Caco-2 (cell line): ENCODE results near the gene CLEC1B. TPM values are rescaled to one million over a fixed set of nuclear protein-coding genes. Genes with fewer than 3 reads are reported as not detected.
A peak's percentile ranks its signal among the peaks of the same experiment; 100 is the strongest.

ENCODE experiments used
- Bru-seq: library from RNA; stranded (reverse); fragments of 400-500 nt; gene quantifications from one replicate; lab custom pipeline; 2021; lab: Mats Ljungman, UMichigan
- BruChase-seq, 2 experiments: library from RNA; stranded (reverse); fragments of 400-500 nt; gene quantifications; one replicate each; lab custom pipeline; 2021; lab: Mats Ljungman, UMichigan
- BruUV-seq: library from RNA; stranded (reverse); fragments of 400-500 nt; replicated peaks from 2 replicates; lab custom pipeline; 2021; lab: Mats Ljungman, UMichigan
- CTCF ChIA-PET: fragments of 300-600 bp; sonication (Branson Sonifier 250); formaldehyde crosslinking; loops from one replicate; lab custom pipeline; 2022; ENCODE audit warnings: antibody characterized with exemption; lab: Charles Lee
- POLR2A ChIA-PET: fragments of 300-600 bp; sonication (Branson Sonifier 250); formaldehyde crosslinking; loops from one replicate; lab custom pipeline; 2022; ENCODE audit warnings: antibody characterized with exemption; lab: Charles Lee
- DNase-seq, 2 experiments: peaks; one replicate each; pipeline versions ENCODE4 v3.0.0 to v3.0.0-alpha.2; 2020 to 2022
- H3K27me3 ChIP-seq: replicated peaks from 2 replicates; pipeline ENCODE4 v1.6.0; 2011; ENCODE audit warnings: low read length; ENCODE audit not compliant: control insufficient read depth, insufficient read depth
- H3K36me3 ChIP-seq: 2 replicates; pipeline ENCODE4 v1.5.1; 2011; ENCODE audit warnings: low read length; ENCODE audit not compliant: control insufficient read depth, insufficient read depth
- H3K4me1 ChIP-seq: fragments of 250-450 bp; sonication (Bioruptor Pico); 2 replicates; pipeline ENCODE4 v1.5.1; 2020; ENCODE audit warnings: mild to moderate bottlenecking
- H3K4me3 ChIP-seq: 2 replicates; pipeline ENCODE4 v1.5.1; 2011; ENCODE audit warnings: low read depth, mild to moderate bottlenecking, control low read depth, low read length
- H3K9me3 ChIP-seq: fragments of 250-450 bp; sonication (Bioruptor Pico); 2 replicates; pipeline ENCODE4 v1.5.1; 2020; ENCODE audit warnings: mild to moderate bottlenecking, moderate library complexity
- H3K27ac Mint-ChIP-seq: one replicate; pipeline ENCODE4 v1.8.0; 2022; ENCODE audit warnings: mixed read lengths; ENCODE audit not compliant: unreplicated experiment
- H3K27me3 Mint-ChIP-seq: one replicate; pipeline ENCODE4 v1.8.0; 2022; ENCODE audit warnings: mixed read lengths; ENCODE audit not compliant: insufficient read depth, unreplicated experiment
- H3K36me3 Mint-ChIP-seq: one replicate; pipeline ENCODE4 v1.8.0; 2022; ENCODE audit warnings: mild to moderate bottlenecking, mixed read lengths; ENCODE audit not compliant: insufficient read depth, unreplicated experiment
- H3K4me1 Mint-ChIP-seq: one replicate; pipeline ENCODE4 v1.8.0; 2022; ENCODE audit warnings: low read depth, mixed read lengths; ENCODE audit not compliant: unreplicated experiment
- H3K4me3 Mint-ChIP-seq: one replicate; pipeline ENCODE4 v1.8.0; 2022; ENCODE audit warnings: mild to moderate bottlenecking, moderate library complexity, mixed read lengths; ENCODE audit not compliant: unreplicated experiment
- H3K9me3 Mint-ChIP-seq: one replicate; pipeline ENCODE4 v1.8.0; 2022; ENCODE audit warnings: mixed read lengths; ENCODE audit not compliant: unreplicated experiment
- CTCF ChIP-seq, 2 experiments: fragments of 200-600 bp in 1 of 2; IDR thresholded peaks; 1 replicate in 1 of 2; 2 replicates in 1 of 2; pipeline versions ENCODE4 v1.5.1 to v1.8.0; 2011 to 2022; ENCODE audit warnings: antibody characterized with exemption in 1 of 2, control low read depth in 1 of 2, inconsistent platforms in 1 of 2, low read depth in 1 of 2, low read length in 1 of 2, mild to moderate bottlenecking in 1 of 2, moderate library complexity in 1 of 2; ENCODE audit not compliant: insufficient read depth in 1 of 2, severe bottlenecking in 1 of 2, unreplicated experiment in 1 of 2
- intact Hi-C: fragments of 100-400 bp; cut with micrococcal nuclease; formaldehyde crosslinking; loops from one replicate; pipeline ENCODE4 v1.10.0; 2022; ENCODE audit not compliant: unreplicated experiment
- long read RNA-seq: library from polyadenylated mRNA; stranded (forward); transcript quantifications from one replicate; pipeline ENCODE4 v2.0.0, GENCODE V29; 2022
- total RNA-seq: library from RNA; stranded (reverse); gene quantifications from 2 replicates; pipeline ENCODE4 v1.2.3, GENCODE V29; 2022

CLEC1B gene
- total RNA-seq (not detected in 2 replicates), Bru-seq, nascent RNA (not detected), BruChase-seq, experiment 1, labeled RNA remaining after a 2-hour chase (percentile 2 among the genes with signal in this experiment), BruChase-seq, experiment 2, labeled RNA remaining after a 6-hour chase (percentile 10 among the genes with signal in this experiment)
- long read RNA-seq = 0 reads

- POLR2A ChIA-PET = no interaction called here
- Histone ChIP-seq H3K4me1 (peaks cover 3% of the 10 kb centered on the region; the same call in 1 of the 2 replicates), H3K4me3 (no peak within 1 kb of the TSS), H3K9me3 (no peaks in the 10 kb centered on the region), H3K36me3 (no peaks in the 10 kb centered on the region), H3K27me3 (no peaks in the 10 kb centered on the region; the same call in 1 of the 2 replicates)
- CTCF ChIA-PET = interaction anchor here (4.2 kb wide), 1 partner anchor 11 kb away, joined by 18 read pairs; no protein-coding TSS in a partner anchor
- no peaks in the 10 kb centered on the region for H3K9me3 Mint-ChIP-seq
- no peak within 1 kb of the TSS for H3K27ac Mint-ChIP-seq
- no peak within 1 kb of the TSS for H3K4me3 Mint-ChIP-seq
- TF ChIP-seq CTCF (IDR thresholded peaks at IDR 0.05; ENCODE audit: insufficient read depth in 1 of 2, low read depth in 1 of 2, low read length in 1 of 2, severe bottlenecking in 1 of 2, unreplicated experiment in 1 of 2) = no peak
- no peak for DNase-seq
- H3K4me1 Mint-ChIP-seq = no peaks in the 10 kb centered on the region
- intact Hi-C loops = loop anchor here (1.0 kb wide), 1 partner anchor 40 kb away; no protein-coding TSS in a partner anchor
- BruUV-seq = no TSS peak
- H3K36me3 Mint-ChIP-seq = no peaks in the 10 kb centered on the region
- peaks cover 15% of the 10 kb centered on the region for H3K27me3 Mint-ChIP-seq
Observed at GRCh38 chr12:9999016-9999415, at the start of gene CLEC1B. TSS of gene CLEC1B (minus strand) at chr12:9999121. CDS start at chr12:9999100, 21 bp downstream.

GRCh38 chr12:10048526-10048925 is 49.6 kb upstream of the CLEC1B start:
- Histone ChIP-seq H3K4me3 (no peak overlapping the region), H3K36me3 (no peaks in the 10 kb centered on the region), H3K27me3 (no peaks in the 10 kb centered on the region), H3K9me3 (no peaks in the 10 kb centered on the region), H3K4me1 (no peaks in the 10 kb centered on the region)
- no peaks in the 10 kb centered on the region for H3K36me3 Mint-ChIP-seq
- no peaks in the 10 kb centered on the region for H3K4me1 Mint-ChIP-seq
- H3K27ac Mint-ChIP-seq = no peak overlapping the region
- H3K4me3 Mint-ChIP-seq = no peak overlapping the region
- intact Hi-C loops = no loop called here
- TF ChIP-seq CTCF (IDR thresholded peaks at IDR 0.05; ENCODE audit: insufficient read depth in 1 of 2, low read depth in 1 of 2, low read length in 1 of 2, severe bottlenecking in 1 of 2, unreplicated experiment in 1 of 2) = no peak
- POLR2A ChIA-PET = no interaction called here
- CTCF ChIA-PET = no interaction called here
- DNase-seq = no peak
- no TSS peak for BruUV-seq
- no peaks in the 10 kb centered on the region for H3K9me3 Mint-ChIP-seq
- peaks cover 31% of the 10 kb centered on the region for H3K27me3 Mint-ChIP-seq

DNA sequence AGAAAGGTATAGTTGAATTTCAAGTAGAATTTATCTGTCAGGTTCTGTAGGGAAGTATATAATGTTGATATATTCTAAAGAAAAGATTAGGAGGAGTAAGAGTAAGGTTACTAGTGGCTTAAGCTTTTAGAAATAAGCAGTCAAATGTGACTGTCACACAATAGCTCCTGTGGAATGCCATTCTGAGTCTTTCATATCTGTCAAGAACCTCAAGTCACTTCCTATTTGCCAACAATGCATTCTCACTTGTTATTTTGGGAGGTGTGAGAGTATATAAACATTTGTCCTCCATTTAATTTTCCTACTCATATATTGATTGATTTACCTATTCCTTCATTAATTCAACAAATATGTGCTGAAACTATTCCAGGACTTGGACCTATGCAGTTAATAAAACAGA is 43.2 kb upstream of the CLEC1B start:
- no peak for DNase-seq
- Mint-ChIP-seq H3K9me3 (no peaks in the 10 kb centered on the region), H3K4me3 (no peak overlapping the region), H3K36me3 (no peaks in the 10 kb centered on the region), H3K4me1 (no peaks in the 10 kb centered on the region), H3K27ac (no peak overlapping the region), H3K27me3 (peaks cover 26% of the 10 kb centered on the region)
- ChIA-PET POLR2A (no interaction called here), CTCF (no interaction called here)
- Histone ChIP-seq H3K36me3 (no peaks in the 10 kb centered on the region), H3K4me3 (no peak overlapping the region), H3K4me1 (no peaks in the 10 kb centered on the region), H3K27me3 (no peaks in the 10 kb centered on the region), H3K9me3 (no peaks in the 10 kb centered on the region)
- intact Hi-C loops = no loop called here
- no peak for TF ChIP-seq CTCF (IDR thresholded peaks at IDR 0.05; ENCODE audit: insufficient read depth in 1 of 2, low read depth in 1 of 2, low read length in 1 of 2, severe bottlenecking in 1 of 2, unreplicated experiment in 1 of 2)
- no TSS peak for BruUV-seq
